Astrocyte of the spinal cord (primary cell): ENCODE results near the gene GAP43.

Source experiments
- DNase-seq: peaks from one replicate; pipeline ENCODE4 v3.0.0; 2011; ENCODE audit warnings: low read depth, low spot score
- H3K4me3 ChIP-seq: 2 replicates; pipeline ENCODE4 v1.5.1; 2011; ENCODE audit warnings: low read depth, mild to moderate bottlenecking, low read length, moderate library complexity
- CTCF ChIP-seq: IDR thresholded peaks from 2 replicates; pipeline ENCODE4 v1.5.1; 2012; ENCODE audit warnings: low read depth, mild to moderate bottlenecking, low read length, inconsistent platforms
- in situ Hi-C: cut with HindIII; loops from 2 replicates; pipeline ENCODE4 v1.10.0; 2017; ENCODE audit warnings: low sequenced_read_pairs

The GAP43 gene

GRCh38 chr3:115698851-115699591, 75.7 kb downstream of the GAP43 start:
- in situ Hi-C loops = no loop called here
- H3K4me3 ChIP-seq = no peak overlapping the region
- TF ChIP-seq CTCF = no peak
- DNase-seq = peak; percentile 33

- H3K4me3 ChIP-seq = no peak overlapping the region
- in situ Hi-C loops = no loop called here
- DNase-seq = peak; percentile 39
- TF ChIP-seq CTCF = no peak
Measured at GRCh38 chr3:115699706-115700105, 76.4 kb downstream of the GAP43 start.

- in situ Hi-C loops = no loop called here
- DNase-seq = no peak
- TF ChIP-seq CTCF = no peak
- H3K4me3 ChIP-seq = no peak overlapping the region
Measured at GRCh38 chr3:115702598-115702997, 79.3 kb downstream of the GAP43 start.

GRCh38 chr3:115704661-115705338, 81.5 kb downstream of the GAP43 start:
- no peak overlapping the region for H3K4me3 ChIP-seq
- in situ Hi-C loops = no loop called here
- TF ChIP-seq CTCF = no peak
- no peak for DNase-seq

- DNase-seq = peak; percentile 47
- in situ Hi-C loops = no loop called here
- TF ChIP-seq CTCF = no peak
- no peak overlapping the region for H3K4me3 ChIP-seq
Measured at GRCh38 chr3:115706311-115706829, 83.1 kb downstream of the GAP43 start.

- no peak for TF ChIP-seq CTCF
- DNase-seq = no peak
- H3K4me3 ChIP-seq = no peak overlapping the region
- in situ Hi-C loops = no loop called here
Measured at GRCh38 chr3:115708540-115708939, 85.2 kb downstream of the GAP43 start.
